Iris pigment epithelial cell (primary cell): Measurements from ENCODE around the gene C20orf173.
"Not testable (repeated sequence)": the region's sequence is repeated elsewhere in the genome, so short reads cannot be mapped to it uniquely, and the experiment has no call there.

Experiments used
- DNase-seq: peaks from one replicate; pipeline ENCODE4 v3.0.0-alpha.2; 2011; ENCODE audit warnings: low read depth

The C20orf173 gene

GRCh38 chr20:35544941-35545340 lies 15.5 kb upstream of the C20orf173 start:
- DNase-seq = peak; percentile 49

GRCh38 chr20:35544436-35544835 lies 15.0 kb upstream of the C20orf173 start:
- DNase-seq = no peak

GRCh38 chr20:35542990-35543389 lies 13.5 kb upstream of the C20orf173 start:
- no peak for DNase-seq

- DNase-seq = peak; percentile 93
These were observed 12.6 kb upstream of the C20orf173 start, which contains the start of gene ERGIC3 for GRCh38 chr20:35541783-35542662. TSS of gene ERGIC3 (plus strand) at chr20:35542078. CDS start at chr20:35542098, 20 bp downstream.

GRCh38 chr20:35541118-35541782 lies 11.8 kb upstream of the C20orf173 start:
- DNase-seq = no peak

GRCh38 chr20:35539756-35540212 lies 10.3 kb upstream of the C20orf173 start:
- DNase-seq = peak; percentile 26

GRCh38 chr20:35527122-35527769 lies 2.2 kb downstream of the C20orf173 start:
- DNase-seq = no peak

GRCh38 chr20:35525639-35526038 lies 3.8 kb downstream of the C20orf173 start:
- no peak for DNase-seq

- DNase-seq = peak; percentile 22
These were observed 6.1 kb downstream of the C20orf173 start for GRCh38 chr20:35523298-35523888.

GRCh38 chr20:35518955-35519354 lies 10.5 kb downstream of the C20orf173 start:
- no peak for DNase-seq

- DNase-seq = not testable (repeated sequence)
These were observed 11.7 kb downstream of the C20orf173 start for GRCh38 chr20:35517767-35518166.

GRCh38 chr20:35517125-35517524 lies 12.3 kb downstream of the C20orf173 start:
- no peak for DNase-seq

- peak; percentile 90 for DNase-seq
These were observed 13.4 kb downstream of the C20orf173 start for GRCh38 chr20:35515949-35516645.

GRCh38 chr20:35515341-35515740 lies 14.1 kb downstream of the C20orf173 start:
- no peak for DNase-seq

- no peak for DNase-seq
These were observed 15.0 kb downstream of the C20orf173 start for GRCh38 chr20:35514371-35514932.

GRCh38 chr20:35511814-35512420 lies 17.5 kb downstream of the C20orf173 start:
- DNase-seq = peak; percentile 63

- DNase-seq = no peak
These were observed 18.3 kb downstream of the C20orf173 start for GRCh38 chr20:35510951-35511735.

- no peak for DNase-seq
These were observed 20.8 kb downstream of the C20orf173 start for GRCh38 chr20:35508493-35509218.
